HepG2 (cell line): Measurements from ENCODE around the gene PPIL3. TPM values are rescaled to one million over a fixed set of nuclear protein-coding genes. Genes with fewer than 3 reads are reported as not detected.

Source experiments
- ARNTL ChIP-seq: sonication (generic); formaldehyde crosslinking; IDR thresholded peaks from 2 replicates; pipeline ENCODE4 v1.4.0; 2020; ENCODE audit warnings: mild to moderate bottlenecking, missing genetic modification reagents
- HMGXB3 ChIP-seq: sonication (generic); formaldehyde crosslinking; IDR thresholded peaks from 2 replicates; pipeline ENCODE4 v1.4.0; 2020; ENCODE audit warnings: missing genetic modification reagents, borderline replicate concordance
- KLF6 ChIP-seq: IDR thresholded peaks from 2 replicates; pipeline ENCODE4 v1.8.0; 2016; ENCODE audit warnings: missing biosample characterization, missing genetic modification reagents
- NAIF1 ChIP-seq: sonication (generic); formaldehyde crosslinking; IDR thresholded peaks from 2 replicates; pipeline ENCODE4 v1.5.0; 2020; ENCODE audit warnings: mild to moderate bottlenecking, missing genetic modification reagents, borderline replicate concordance
- POLR2AphosphoS5 ChIP-seq: IDR thresholded peaks from 2 replicates; pipeline ENCODE4 v1.6.1; 2012; ENCODE audit warnings: low read depth, low read length
- PRDM10 ChIP-seq: sonication (generic); formaldehyde crosslinking; IDR thresholded peaks from 2 replicates; pipeline ENCODE4 v1.4.0; 2020; ENCODE audit warnings: low read depth, missing genetic modification reagents
- ZBTB46 ChIP-seq: sonication (generic); formaldehyde crosslinking; IDR thresholded peaks from 2 replicates; pipeline ENCODE4 v1.4.0; 2020; ENCODE audit warnings: mild to moderate bottlenecking, missing genetic modification reagents, borderline replicate concordance
- ZC3H13 ChIP-seq: sonication (generic); formaldehyde crosslinking; IDR thresholded peaks from 2 replicates; pipeline ENCODE4 v1.8.1; 2023; ENCODE audit warnings: mild to moderate bottlenecking, missing genetic modification reagents, moderate library complexity
- ZFP36L2 ChIP-seq: sonication (generic); formaldehyde crosslinking; IDR thresholded peaks from 2 replicates; pipeline ENCODE4 v1.4.0; 2020; ENCODE audit warnings: missing genetic modification reagents
- ZNF615 ChIP-seq: sonication (generic); formaldehyde crosslinking; IDR thresholded peaks from 2 replicates; pipeline ENCODE4 v1.5.0; 2020; ENCODE audit warnings: mild to moderate bottlenecking, missing genetic modification reagents, borderline replicate concordance
- ZNF878 ChIP-seq: sonication (generic); formaldehyde crosslinking; IDR thresholded peaks from 2 replicates; pipeline ENCODE4 v1.8.1; 2023; ENCODE audit warnings: mild to moderate bottlenecking, missing genetic modification reagents, moderate library complexity
- polyA plus RNA-seq, 8 experiments: library from polyadenylated mRNA; depleted of rRNA in 3 of 8; stranded (reverse) in 7 of 8; unstranded in 1 of 8; fragments of >200 nt; fragmentation: Illumina TruSeq in 4 of 8; extraction: Trizol in 4 of 8; gene quantifications; 2 replicates each; pipeline versions ENCODE4 v1.2.1 to v1.2.3, GENCODE V29; 2011 to 2016; ENCODE audit warnings: low read depth in 4 of 8, missing spikeins in 1 of 8, mixed read lengths in 1 of 8; ENCODE audit not compliant: insufficient read depth in 1 of 8
- total RNA-seq, 5 experiments: library from RNA; depleted of rRNA; stranded (reverse); fragments of >200 nt; fragmentation: Illumina TruSeq; extraction: Trizol; gene quantifications; 2 replicates each; pipeline ENCODE4 v1.2.3, GENCODE V29; 2016; ENCODE audit warnings: low read depth in 1 of 5
- TF ChIP-seq, protein P1 (sequence below): sonication (generic); formaldehyde crosslinking; IDR thresholded peaks from 2 replicates; pipeline ENCODE4 v1.4.0; 2020; ENCODE audit warnings: mild to moderate bottlenecking, missing genetic modification reagents, borderline replicate concordance

The PPIL3 gene
- total and polyA plus RNA-seq, 2 of the 13 experiments (the other 11 are each of a cell fraction or from before 2014, with no cell fraction given), result 98.7 to 107 TPM

DNA sequence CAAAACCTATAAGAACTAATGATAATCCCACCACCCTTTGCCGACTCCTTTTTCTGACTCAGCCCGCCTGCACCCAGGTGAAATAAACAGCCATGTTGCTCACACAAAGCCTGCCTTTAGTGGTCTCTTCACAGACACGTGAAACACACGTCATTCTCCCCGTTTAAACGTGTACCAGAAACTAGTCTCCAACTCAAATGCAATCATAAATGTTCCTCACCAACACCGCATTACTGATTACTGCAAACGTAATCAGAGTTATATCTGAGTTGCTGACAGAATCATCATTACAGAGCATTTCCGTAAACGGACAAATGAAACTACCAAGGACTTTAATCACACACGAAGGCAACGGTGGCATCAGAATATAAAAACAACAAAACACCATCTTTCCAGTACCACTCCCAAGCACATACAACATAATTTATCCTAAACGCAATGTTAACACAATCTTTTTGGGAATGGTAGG lies 26.3 kb downstream of the PPIL3 start (continued):
- TF ChIP-seq HMGXB3 (no peak), ARNTL (no peak), ZFP36L2 (CRISPR knock-in tag) (no peak), KLF6 (CRISPR knock-in tag) (peak; percentile 45; the same call in 1 of the 2 replicates), PRDM10 (CRISPR knock-in tag) (no peak), ZNF878 (CRISPR knock-in tag) (no peak), ZC3H13 (CRISPR knock-in tag) (no peak; the same call in 1 of the 2 replicates), POLR2AphosphoS5 (peak; percentile 60), NAIF1 (CRISPR knock-in tag) (0 out of 2 replicates have a peak, but pooled peaks have one; percentile 45), ZNF615 (CRISPR knock-in tag) (no peak), ZBTB46 (CRISPR knock-in tag) (no peak)
- TF ChIP-seq, protein P1, sequence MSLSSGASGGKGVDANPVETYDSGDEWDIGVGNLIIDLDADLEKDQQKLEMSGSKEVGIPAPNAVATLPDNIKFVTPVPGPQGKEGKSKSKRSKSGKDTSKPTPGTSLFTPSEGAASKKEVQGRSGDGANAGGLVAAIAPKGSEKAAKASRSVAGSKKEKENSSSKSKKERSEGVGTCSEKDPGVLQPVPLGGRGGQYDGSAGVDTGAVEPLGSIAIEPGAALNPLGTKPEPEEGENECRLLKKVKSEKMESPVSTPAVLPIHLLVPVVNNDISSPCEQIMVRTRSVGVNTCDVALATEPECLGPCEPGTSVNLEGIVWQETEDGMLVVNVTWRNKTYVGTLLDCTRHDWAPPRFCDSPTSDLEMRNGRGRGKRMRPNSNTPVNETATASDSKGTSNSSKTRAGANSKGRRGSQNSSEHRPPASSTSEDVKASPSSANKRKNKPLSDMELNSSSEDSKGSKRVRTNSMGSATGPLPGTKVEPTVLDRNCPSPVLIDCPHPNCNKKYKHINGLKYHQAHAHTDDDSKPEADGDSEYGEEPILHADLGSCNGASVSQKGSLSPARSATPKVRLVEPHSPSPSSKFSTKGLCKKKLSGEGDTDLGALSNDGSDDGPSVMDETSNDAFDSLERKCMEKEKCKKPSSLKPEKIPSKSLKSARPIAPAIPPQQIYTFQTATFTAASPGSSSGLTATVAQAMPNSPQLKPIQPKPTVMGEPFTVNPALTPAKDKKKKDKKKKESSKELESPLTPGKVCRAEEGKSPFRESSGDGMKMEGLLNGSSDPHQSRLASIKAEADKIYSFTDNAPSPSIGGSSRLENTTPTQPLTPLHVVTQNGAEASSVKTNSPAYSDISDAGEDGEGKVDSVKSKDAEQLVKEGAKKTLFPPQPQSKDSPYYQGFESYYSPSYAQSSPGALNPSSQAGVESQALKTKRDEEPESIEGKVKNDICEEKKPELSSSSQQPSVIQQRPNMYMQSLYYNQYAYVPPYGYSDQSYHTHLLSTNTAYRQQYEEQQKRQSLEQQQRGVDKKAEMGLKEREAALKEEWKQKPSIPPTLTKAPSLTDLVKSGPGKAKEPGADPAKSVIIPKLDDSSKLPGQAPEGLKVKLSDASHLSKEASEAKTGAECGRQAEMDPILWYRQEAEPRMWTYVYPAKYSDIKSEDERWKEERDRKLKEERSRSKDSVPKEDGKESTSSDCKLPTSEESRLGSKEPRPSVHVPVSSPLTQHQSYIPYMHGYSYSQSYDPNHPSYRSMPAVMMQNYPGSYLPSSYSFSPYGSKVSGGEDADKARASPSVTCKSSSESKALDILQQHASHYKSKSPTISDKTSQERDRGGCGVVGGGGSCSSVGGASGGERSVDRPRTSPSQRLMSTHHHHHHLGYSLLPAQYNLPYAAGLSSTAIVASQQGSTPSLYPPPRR (CRISPR knock-in tag), result 0 out of 2 replicates have a peak, but pooled peaks have one; percentile 25
